H7 (cell line): ENCODE data around the gene CACNA1E. TPM values are rescaled to one million over a fixed set of nuclear protein-coding genes. Genes with fewer than 3 reads are reported as not detected.

ENCODE experiments used
- DNase-seq: peaks from one replicate; pipeline ENCODE4 v3.0.0; 2012
- H3K27me3 ChIP-seq: 2 replicates; pipeline ENCODE4 v1.6.0; 2011; ENCODE audit warnings: mild to moderate bottlenecking, low read length; ENCODE audit not compliant: control insufficient read depth, insufficient read depth
- H3K36me3 ChIP-seq: replicated peaks from 2 replicates; pipeline ENCODE4 v1.5.1; 2011; ENCODE audit warnings: low read length; ENCODE audit not compliant: control insufficient read depth, insufficient read depth
- H3K4me3 ChIP-seq: 2 replicates; pipeline ENCODE4 v1.5.1; 2011; ENCODE audit warnings: low read depth, mild to moderate bottlenecking, control low read depth, low read length, moderate library complexity; ENCODE audit not compliant: insufficient read depth
- total RNA-seq: library from RNA; depleted of rRNA; stranded (reverse); fragments of >200 nt; shearing (Covaris generic); gene quantifications from 2 replicates; pipeline ENCODE4 v1.2.3, GENCODE V29; 2014

Gene CACNA1E
- total RNA-seq, 1 experiment from 2014 or later: 4.1 TPM

DNA sequence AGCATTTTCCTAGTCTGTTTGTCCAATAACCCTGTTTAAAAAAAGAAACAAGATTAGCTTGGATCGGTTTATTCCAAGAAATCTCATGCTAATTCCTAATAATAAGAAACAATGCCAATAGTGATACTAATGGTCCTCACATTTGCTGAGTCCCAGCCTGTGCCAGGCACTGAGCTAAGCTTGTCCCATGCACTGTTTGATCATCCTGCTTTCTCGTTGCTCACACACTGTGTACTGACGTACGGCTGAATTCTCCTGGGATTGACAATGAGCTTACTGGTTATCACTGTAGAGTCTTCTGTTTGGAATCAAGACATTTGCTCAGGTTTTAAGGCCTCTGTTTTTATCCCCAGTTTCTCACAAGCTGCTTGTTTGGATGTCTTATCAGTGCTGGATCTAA lies 71.1 kb downstream of the CACNA1E start:
- no peak overlapping the region for H3K4me3 ChIP-seq
- no peak for DNase-seq
- H3K27me3 ChIP-seq: peaks cover 1% of the 10 kb centered on the region; the same call in 1 of the 2 replicates
- no peaks in the 10 kb centered on the region for H3K36me3 ChIP-seq

DNA sequence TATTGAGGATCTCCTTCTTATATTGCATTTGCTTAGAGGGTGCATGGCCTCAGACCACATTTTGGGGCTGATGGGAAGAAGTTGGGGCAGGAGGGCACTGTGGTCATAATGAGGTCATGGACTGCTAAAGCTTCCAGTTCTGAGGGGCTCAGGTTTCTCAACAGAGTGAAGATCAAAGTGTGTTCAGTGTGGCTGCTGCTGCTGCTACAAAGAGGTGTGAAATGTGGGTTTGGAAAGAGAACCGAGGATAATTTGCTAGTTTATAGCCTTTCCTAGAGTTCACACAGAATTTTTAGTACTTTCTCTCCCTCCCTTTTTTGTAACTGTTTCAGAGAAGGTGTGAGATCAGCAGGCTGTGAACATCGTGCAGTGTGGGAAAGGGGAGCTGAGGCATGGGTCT lies 73.3 kb downstream of the CACNA1E start:
- Histone ChIP-seq H3K36me3 (no peaks in the 10 kb centered on the region), H3K27me3 (peaks cover 1% of the 10 kb centered on the region; the same call in 1 of the 2 replicates), H3K4me3 (no peak overlapping the region)
- no peak for DNase-seq

DNA sequence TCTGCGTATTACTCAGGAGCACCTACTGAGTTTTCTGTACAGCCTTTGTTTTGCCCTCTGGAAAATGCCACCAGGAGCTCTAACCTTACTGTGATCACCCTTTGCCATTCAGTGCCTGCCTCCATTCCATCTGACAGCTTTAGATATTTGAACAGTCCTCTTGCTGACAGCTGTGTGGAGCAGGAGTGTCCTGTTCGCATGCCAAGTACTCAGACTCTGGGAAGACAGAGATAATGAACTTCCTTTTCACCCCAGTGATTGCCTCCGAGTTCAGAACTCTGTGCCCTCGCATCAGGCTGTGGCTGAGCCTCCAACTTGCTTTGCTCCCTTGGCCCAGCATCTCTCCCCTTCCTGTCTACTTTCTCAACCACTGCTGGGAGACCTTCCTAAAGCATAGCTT lies 74.0 kb downstream of the CACNA1E start:
- Histone ChIP-seq H3K27me3 (peaks cover 1% of the 10 kb centered on the region; the same call in 1 of the 2 replicates), H3K36me3 (no peaks in the 10 kb centered on the region), H3K4me3 (no peak overlapping the region)
- no peak for DNase-seq

GRCh38 chr1:181558416-181558815 lies 75.1 kb downstream of the CACNA1E start:
- peaks cover 1% of the 10 kb centered on the region; the same call in 1 of the 2 replicates for H3K27me3 ChIP-seq

DNA sequence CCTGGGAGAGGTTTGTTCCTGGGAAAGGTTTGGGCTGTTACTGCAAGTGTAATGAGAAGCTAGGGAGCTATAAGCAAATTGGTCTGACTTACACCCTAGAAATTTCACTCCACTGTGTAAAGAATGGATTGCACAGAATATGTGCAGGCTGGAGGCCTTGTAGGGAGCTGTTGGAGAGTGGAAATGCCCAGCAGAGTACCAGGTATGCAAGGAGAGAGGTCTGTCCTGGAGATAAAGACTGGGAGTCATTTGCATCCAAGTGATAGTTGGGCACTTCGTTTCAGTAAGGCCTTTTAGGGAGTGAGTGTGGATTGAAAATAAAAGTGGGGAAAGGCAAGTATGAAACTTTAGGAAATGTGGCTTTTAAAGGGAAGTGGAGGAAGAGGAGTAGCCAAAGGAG lies 75.8 kb downstream of the CACNA1E start:
- Histone ChIP-seq H3K4me3 (no peak overlapping the region), H3K27me3 (peaks cover 1% of the 10 kb centered on the region; the same call in 1 of the 2 replicates), H3K36me3 (no peaks in the 10 kb centered on the region)
- DNase-seq: no peak

More at GRCh38 chr1:181558416-181558815, 75.1 kb downstream of the CACNA1E start:
- no peak overlapping the region for H3K4me3 ChIP-seq
- no peak for DNase-seq
- H3K36me3 ChIP-seq: no peaks in the 10 kb centered on the region

- no peaks in the 10 kb centered on the region; the same call in 1 of the 2 replicates for H3K27me3 ChIP-seq
- no peaks in the 10 kb centered on the region for H3K36me3 ChIP-seq
- H3K4me3 ChIP-seq: no peak overlapping the region
- DNase-seq: no peak
Measured at GRCh38 chr1:181562395-181562794, 79.1 kb downstream of the CACNA1E start.

- no peaks in the 10 kb centered on the region; the same call in 1 of the 2 replicates for H3K27me3 ChIP-seq
- no peak for DNase-seq
Measured at GRCh38 chr1:181568736-181569135, 85.4 kb downstream of the CACNA1E start.

GRCh38 chr1:181577475-181577874 lies 94.2 kb downstream of the CACNA1E start:
- Histone ChIP-seq H3K36me3 (no peaks in the 10 kb centered on the region), H3K4me3 (no peak overlapping the region), H3K27me3 (no peaks in the 10 kb centered on the region)
- DNase-seq: no peak

More at GRCh38 chr1:181568736-181569135, 85.4 kb downstream of the CACNA1E start:
- H3K36me3 ChIP-seq: no peaks in the 10 kb centered on the region
- no peak overlapping the region for H3K4me3 ChIP-seq

- Histone ChIP-seq H3K36me3 (no peaks in the 10 kb centered on the region), H3K4me3 (no peak overlapping the region), H3K27me3 (no peaks in the 10 kb centered on the region)
- peak; percentile 73 for DNase-seq
Measured at GRCh38 chr1:181583598-181583997, 100.3 kb downstream of the CACNA1E start.

- DNase-seq: peak; percentile 59
- no peaks in the 10 kb centered on the region for H3K36me3 ChIP-seq
- no peaks in the 10 kb centered on the region for H3K27me3 ChIP-seq
- no peak overlapping the region for H3K4me3 ChIP-seq
Measured at GRCh38 chr1:181587870-181588438, 104.6 kb downstream of the CACNA1E start.

DNA sequence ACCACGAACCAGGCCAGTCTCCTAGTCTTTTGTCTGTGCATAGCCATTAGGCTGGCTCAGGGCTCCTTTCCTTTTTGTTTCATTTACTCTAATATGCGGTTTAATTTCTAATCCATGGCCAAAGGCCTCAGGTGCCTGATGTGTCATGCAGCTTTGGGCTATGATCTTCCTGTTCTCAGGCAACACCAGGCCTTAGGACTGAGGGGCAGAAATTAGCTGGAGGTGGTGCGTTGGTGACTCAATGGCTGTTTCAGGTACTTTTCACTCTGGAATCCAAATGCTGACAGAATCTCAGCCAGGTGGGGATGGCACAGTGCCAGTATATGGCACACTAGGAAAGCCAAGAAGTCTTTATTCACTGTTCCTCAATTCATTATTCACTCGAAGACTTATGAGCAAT lies 105.3 kb downstream of the CACNA1E start:
- Histone ChIP-seq H3K27me3 (no peaks in the 10 kb centered on the region), H3K36me3 (no peaks in the 10 kb centered on the region), H3K4me3 (no peak overlapping the region)
- no peak for DNase-seq

GRCh38 chr1:181592255-181592859 lies 109.0 kb downstream of the CACNA1E start:
- Histone ChIP-seq H3K27me3 (no peaks in the 10 kb centered on the region), H3K36me3 (no peaks in the 10 kb centered on the region), H3K4me3 (no peak overlapping the region)
- peak; percentile 59 for DNase-seq

DNA sequence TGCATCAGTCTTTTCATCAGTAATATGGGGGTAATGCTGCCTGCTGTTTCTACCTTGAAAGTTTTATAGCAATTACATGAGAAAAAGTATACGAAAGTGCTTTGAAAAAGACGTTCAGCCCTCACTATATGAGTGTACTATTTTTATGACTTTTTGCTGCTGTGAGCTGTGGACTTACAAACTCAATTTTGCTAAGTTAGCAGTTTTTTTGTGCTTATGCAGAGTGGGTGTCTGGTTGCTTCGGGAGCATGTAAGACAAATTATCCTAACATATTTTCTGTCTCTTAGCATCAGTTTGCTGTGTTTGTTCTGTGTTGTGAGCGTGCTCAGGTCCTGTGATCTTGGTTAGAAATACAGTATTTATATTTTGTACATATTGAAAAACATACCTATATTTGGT lies 109.7 kb downstream of the CACNA1E start:
- Histone ChIP-seq H3K4me3 (no peak overlapping the region), H3K27me3 (no peaks in the 10 kb centered on the region), H3K36me3 (no peaks in the 10 kb centered on the region)
- DNase-seq: no peak

DNA sequence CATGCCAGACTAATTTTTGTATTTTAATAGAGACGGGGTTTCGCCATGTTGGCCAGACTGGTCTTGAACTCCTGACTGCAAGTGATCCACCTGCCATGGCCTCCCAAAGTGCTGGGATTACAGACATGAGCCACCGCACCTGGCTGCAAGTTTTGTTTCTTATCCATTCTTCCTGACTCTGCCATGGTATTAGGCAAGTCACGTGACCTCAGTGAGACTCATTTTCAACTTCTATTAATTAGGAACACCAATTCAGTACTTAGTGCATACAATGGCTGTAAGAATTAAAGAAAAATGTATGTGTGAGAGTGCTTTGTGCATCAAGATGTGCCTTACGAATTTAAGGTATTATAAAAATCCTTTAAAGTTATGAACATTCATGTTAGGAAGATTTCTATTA lies 111.2 kb downstream of the CACNA1E start:
- H3K27me3 ChIP-seq: no peaks in the 10 kb centered on the region
- DNase-seq: no peak
- no peak overlapping the region for H3K4me3 ChIP-seq
- no peaks in the 10 kb centered on the region for H3K36me3 ChIP-seq

DNA sequence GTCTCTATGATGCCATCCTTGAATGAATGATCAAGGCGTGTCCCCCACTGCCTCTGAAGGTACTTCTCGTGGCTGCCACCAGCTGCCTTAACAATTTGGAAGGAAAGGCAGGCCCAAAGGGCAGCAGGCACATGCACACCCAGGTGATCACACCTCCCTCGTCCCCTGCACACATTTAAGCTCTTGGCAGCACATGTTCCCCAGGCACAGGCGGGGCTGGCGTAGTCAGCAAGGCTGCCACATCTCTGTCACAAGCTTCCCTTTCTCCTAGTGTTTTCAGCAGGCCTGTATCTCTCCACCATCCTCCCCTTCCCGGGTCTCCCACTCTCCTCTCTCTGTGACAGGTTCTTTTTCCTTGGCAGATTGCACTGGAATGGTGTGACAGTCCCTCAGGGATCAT lies 111.9 kb downstream of the CACNA1E start:
- no peaks in the 10 kb centered on the region for H3K36me3 ChIP-seq
- H3K27me3 ChIP-seq: no peaks in the 10 kb centered on the region
- no peak overlapping the region for H3K4me3 ChIP-seq
- no peak for DNase-seq
